GM12892 (cell line): ENCODE data around the gene FAM25A.
"Not testable (repeated sequence)": the region's sequence is repeated elsewhere in the genome, so short reads cannot be mapped to it uniquely, and the experiment has no call there.

Experiments
- DNase-seq: peaks from one replicate; pipeline ENCODE4 v3.0.0; 2011; ENCODE audit not compliant: insufficient read length
- FAIRE-seq: peaks from 2 replicates; lab custom pipeline; 2011; peaks lifted over from hg19 to GRCh38; lab: Jason Lieb, UNC
- POLR2A ChIP-seq: IDR thresholded peaks from 2 replicates; pipeline ENCODE4 v1.6.1; 2011; ENCODE audit warnings: low read depth, low read length, control low read depth
- POLR2AphosphoS5 ChIP-seq: IDR thresholded peaks from 2 replicates; pipeline ENCODE4 v1.6.1; 2011; ENCODE audit warnings: low read depth, low read length, control low read depth
- TAF1 ChIP-seq: IDR thresholded peaks from 2 replicates; pipeline ENCODE4 v1.6.1; 2011; ENCODE audit warnings: low read depth, mild to moderate bottlenecking, control low read depth, low read length, borderline replicate concordance

Gene FAM25A

GRCh38 chr10:86988520-86988919 is 31.6 kb upstream of the FAM25A start:
- no peak for FAIRE-seq
- no peak for TF ChIP-seq TAF1
- TF ChIP-seq POLR2A = no peak
- no peak for TF ChIP-seq POLR2AphosphoS5
- no peak for DNase-seq

GRCh38 chr10:86991362-86991761 is 28.7 kb upstream of the FAM25A start:
- not testable (repeated sequence) for FAIRE-seq

GRCh38 chr10:86992456-86992855 is 27.6 kb upstream of the FAM25A start:
- FAIRE-seq (no peak), DNase-seq (no peak)
- no peak for TF ChIP-seq POLR2A

More at GRCh38 chr10:86991362-86991761, 28.7 kb upstream of the FAM25A start:
- DNase-seq = not testable (repeated sequence)

GRCh38 chr10:86992929-86993328 is 27.2 kb upstream of the FAM25A start:
- DNase-seq (no peak), FAIRE-seq (no peak)
- TF ChIP-seq POLR2A (no peak), POLR2AphosphoS5 (no peak), TAF1 (no peak)

- FAIRE-seq = not testable (repeated sequence)
These were observed 20.2 kb upstream of the FAM25A start for GRCh38 chr10:86999802-87000403.

GRCh38 chr10:87000491-87000890 is 19.6 kb upstream of the FAM25A start:
- FAIRE-seq = no peak
- TF ChIP-seq TAF1 = no peak
- TF ChIP-seq POLR2AphosphoS5 = no peak
- TF ChIP-seq POLR2A = no peak
- DNase-seq = no peak

More at GRCh38 chr10:86999802-87000403, 20.2 kb upstream of the FAM25A start:
- DNase-seq = not testable (repeated sequence)

- FAIRE-seq, DNase-seq: not testable (repeated sequence)
These were observed 13.0 kb upstream of the FAM25A start for GRCh38 chr10:87007124-87007523.

- DNase-seq, FAIRE-seq: not testable (repeated sequence)
These were observed 12.4 kb upstream of the FAM25A start for GRCh38 chr10:87007674-87008073.

GRCh38 chr10:87008303-87008702 is 11.8 kb upstream of the FAM25A start:
- DNase-seq, FAIRE-seq: not testable (repeated sequence)

- not testable (repeated sequence) for DNase-seq, FAIRE-seq
These were observed 10.9 kb upstream of the FAM25A start for GRCh38 chr10:87009134-87009696.

- FAIRE-seq = not testable (repeated sequence)
These were observed 6.6 kb upstream of the FAM25A start for GRCh38 chr10:87013528-87013927.

GRCh38 chr10:87014986-87015716 is 4.9 kb upstream of the FAM25A start:
- DNase-seq, FAIRE-seq: not testable (repeated sequence)

More at GRCh38 chr10:87013528-87013927, 6.6 kb upstream of the FAM25A start:
- DNase-seq = not testable (repeated sequence)

GRCh38 chr10:87018127-87018526 is 2.0 kb upstream of the FAM25A start:
- DNase-seq, FAIRE-seq: not testable (repeated sequence)

- DNase-seq, FAIRE-seq: not testable (repeated sequence)
These were observed 1.0 kb upstream of the FAM25A start for GRCh38 chr10:87019066-87019465.

GRCh38 chr10:87019504-87019903 is 590 bp upstream of the FAM25A start:
- DNase-seq, FAIRE-seq: not testable (repeated sequence)

GRCh38 chr10:87025285-87025958 is 5.3 kb downstream of the FAM25A start:
- DNase-seq, FAIRE-seq: not testable (repeated sequence)

GRCh38 chr10:87026747-87027508 is 6.8 kb downstream of the FAM25A start:
- DNase-seq, FAIRE-seq: not testable (repeated sequence)

GRCh38 chr10:87030419-87030818 is 10.3 kb downstream of the FAM25A start:
- not testable (repeated sequence) for DNase-seq, FAIRE-seq
